IMR-90 (cell line): Measurements from ENCODE around the gene PRXL2B. TPM values are rescaled to one million over a fixed set of nuclear protein-coding genes. Genes with fewer than 3 reads are reported as not detected.

Source experiments
- ATAC-seq: fragments of 200-7000 bp; cut with Tn5 transposase; 2 replicates; pipeline ENCODE4 v1.9.1; 2020; ENCODE audit warnings: low read depth, mild to moderate bottlenecking, moderate library complexity
- BruUV-seq: library from RNA; stranded (reverse); fragments of 400-500 nt; replicated peaks from 2 replicates; lab custom pipeline; 2021; lab: Mats Ljungman, UMichigan
- CTCF ChIA-PET: fragments of 300-600 bp; formaldehyde crosslinking; extraction: SDS; loops from one replicate; lab custom pipeline; 2021; ENCODE audit warnings: antibody characterized with exemption; lab: Yijun Ruan, JAX
- POLR2A ChIA-PET: fragments of 300-600 bp; sonication (Branson Sonifier 250); formaldehyde crosslinking; loops from one replicate; lab custom pipeline; 2022; ENCODE audit warnings: antibody characterized with exemption; ENCODE audit not compliant: unreplicated experiment; lab: Charles Lee
- DNase-seq: peaks from one replicate; pipeline ENCODE4 v3.0.0; 2013
- H2AFZ ChIP-seq: replicated peaks from 2 replicates; pipeline ENCODE3; 2013; ENCODE audit warnings: low read length, mild to moderate bottlenecking; ENCODE audit not compliant: poor library complexity
- H2AK5ac ChIP-seq: 2 replicates; pipeline ENCODE4 v1.6.1; 2013; ENCODE audit warnings: low read depth, low read length, inconsistent platforms
- H2AK9ac ChIP-seq: replicated peaks from 2 replicates; pipeline ENCODE3; 2013; ENCODE audit warnings: mild to moderate bottlenecking, low read depth, low read length, moderate library complexity; ENCODE audit not compliant: poor library complexity
- H2BK120ac ChIP-seq: 2 replicates; pipeline ENCODE4 v1.6.1; 2013; ENCODE audit warnings: low read depth, low read length, inconsistent platforms
- H2BK15ac ChIP-seq: 3 replicates; pipeline ENCODE4 v1.6.1; 2013; ENCODE audit warnings: low read depth, low read length, inconsistent platforms
- H2BK20ac ChIP-seq: 2 replicates; pipeline ENCODE4 v1.6.1; 2013; ENCODE audit warnings: low read depth, mild to moderate bottlenecking, inconsistent platforms, low read length, moderate library complexity
- H2BK5ac ChIP-seq: 2 replicates; pipeline ENCODE4 v1.6.1; 2013; ENCODE audit warnings: mild to moderate bottlenecking, low read depth, low read length, inconsistent platforms; ENCODE audit not compliant: poor library complexity, severe bottlenecking
- H3K14ac ChIP-seq: replicated peaks from 2 replicates; pipeline ENCODE4 v1.6.1; 2013; ENCODE audit warnings: low read depth, low read length, inconsistent platforms
- H3K18ac ChIP-seq: 2 replicates; pipeline ENCODE4 v1.6.1; 2013; ENCODE audit warnings: low read depth, low read length, control low read depth
- H3K23ac ChIP-seq: 2 replicates; pipeline ENCODE4 v1.6.1; 2013; ENCODE audit warnings: low read depth, low read length, inconsistent platforms
- H3K27ac ChIP-seq: 2 replicates; pipeline ENCODE4 v1.5.1; 2013; ENCODE audit warnings: mild to moderate bottlenecking, control low read depth, low read length; ENCODE audit not compliant: insufficient read depth
- H3K27me3 ChIP-seq: 2 replicates; pipeline ENCODE4 v1.6.1; 2013; ENCODE audit warnings: low read length; ENCODE audit not compliant: control insufficient read depth, insufficient read depth
- H3K36me3 ChIP-seq: 2 replicates; pipeline ENCODE4 v1.6.1; 2013; ENCODE audit warnings: low read length, mixed read lengths; ENCODE audit not compliant: control insufficient read depth, insufficient read depth
- H3K4ac ChIP-seq: 2 replicates; pipeline ENCODE4 v1.6.1; 2013; ENCODE audit warnings: low read depth, low read length, inconsistent platforms
- H3K4me1 ChIP-seq: 2 replicates; pipeline ENCODE4 v1.6.1; 2013; ENCODE audit warnings: low read length, mixed read lengths; ENCODE audit not compliant: control insufficient read depth, insufficient read depth
- H3K4me2 ChIP-seq: 2 replicates; pipeline ENCODE4 v1.6.1; 2013; ENCODE audit warnings: low read depth, mild to moderate bottlenecking, control low read depth, low read length, moderate library complexity
- H3K4me3 ChIP-seq: 2 replicates; pipeline ENCODE4 v1.5.1; 2013; ENCODE audit warnings: low read depth, mild to moderate bottlenecking, control low read depth, low read length, moderate library complexity; ENCODE audit not compliant: insufficient read depth
- H3K56ac ChIP-seq: 2 replicates; pipeline ENCODE4 v1.6.1; 2013; ENCODE audit warnings: low read length, inconsistent platforms; ENCODE audit not compliant: insufficient read depth; ENCODE audit errors: extremely low read depth
- H3K79me1 ChIP-seq, 2 experiments: 2 replicates each; pipeline ENCODE4 v1.6.1; 2013; ENCODE audit warnings: low read length in 2 of 2, inconsistent platforms in 1 of 2, low read depth in 1 of 2
- H3K9ac ChIP-seq: 2 replicates; pipeline ENCODE4 v1.6.1; 2013; ENCODE audit warnings: low read depth, low read length, control low read depth
- H3K9me1 ChIP-seq: 2 replicates; pipeline ENCODE4 v1.6.1; 2013; ENCODE audit warnings: low read length, inconsistent platforms; ENCODE audit not compliant: insufficient read depth
- H3K9me3 ChIP-seq: 2 replicates; pipeline ENCODE4 v1.6.1; 2013; ENCODE audit warnings: low read length; ENCODE audit not compliant: control insufficient read depth, insufficient read depth
- H4K20me1 ChIP-seq: 2 replicates; pipeline ENCODE4 v1.6.1; 2013; ENCODE audit warnings: low read length, inconsistent platforms; ENCODE audit not compliant: insufficient read depth
- H4K5ac ChIP-seq: 2 replicates; pipeline ENCODE4 v1.6.1; 2013; ENCODE audit warnings: mild to moderate bottlenecking, low read depth, low read length, control low read depth
- H4K8ac ChIP-seq, 2 experiments: 2 replicates each; pipeline ENCODE4 v1.6.1; 2013; ENCODE audit warnings: low read depth in 2 of 2, low read length in 2 of 2, control low read depth in 1 of 2, inconsistent platforms in 1 of 2
- H4K91ac ChIP-seq: 2 replicates; pipeline ENCODE4 v1.6.1; 2013; ENCODE audit warnings: low read depth, low read length, inconsistent platforms; ENCODE audit not compliant: insufficient read depth
- BHLHE40 ChIP-seq: fragments of 150-350 bp; IDR thresholded peaks from 2 replicates; pipeline ENCODE4 v1.6.1; 2016; ENCODE audit warnings: mild to moderate bottlenecking, low read depth, low read length
- CEBPB ChIP-seq: IDR thresholded peaks from 2 replicates; pipeline ENCODE4 v1.6.1; 2012; ENCODE audit warnings: low read depth, low read length, improper control_type of control experiment
- CHD1 ChIP-seq: IDR thresholded peaks from 2 replicates; pipeline ENCODE4 v1.6.1; 2012; ENCODE audit warnings: low read depth, low read length, improper control_type of control experiment
- ELK1 ChIP-seq: fragments of 150-350 bp; IDR thresholded peaks from 2 replicates; pipeline ENCODE4 v1.6.1; 2016; ENCODE audit warnings: low read depth, mild to moderate bottlenecking, low read length, moderate library complexity, borderline replicate concordance
- FOS ChIP-seq: fragments of 150-350 bp; IDR thresholded peaks from 2 replicates; pipeline ENCODE4 v1.6.1; 2016; ENCODE audit warnings: low read depth, low read length
- MAFK ChIP-seq: IDR thresholded peaks from 2 replicates; pipeline ENCODE4 v1.6.1; 2012; ENCODE audit warnings: low read depth, low read length, improper control_type of control experiment
- MAZ ChIP-seq: IDR thresholded peaks from 2 replicates; pipeline ENCODE4 v1.6.1; 2012; ENCODE audit warnings: low read depth, mild to moderate bottlenecking, low read length, improper control_type of control experiment, moderate library complexity, borderline replicate concordance
- MXI1 ChIP-seq: IDR thresholded peaks from 2 replicates; pipeline ENCODE4 v1.6.1; 2012; ENCODE audit warnings: low read depth, mild to moderate bottlenecking, low read length, moderate library complexity, borderline replicate concordance
- NFE2L2 ChIP-seq: fragments of 150-350 bp; IDR thresholded peaks from 2 replicates; pipeline ENCODE4 v1.6.1; 2016; ENCODE audit warnings: low read depth, mild to moderate bottlenecking, low read length
- POLR2A ChIP-seq: IDR thresholded peaks from 2 replicates; pipeline ENCODE4 v1.6.1; 2012; ENCODE audit warnings: mild to moderate bottlenecking, low read depth, low read length
- RAD21 ChIP-seq: IDR thresholded peaks from 2 replicates; pipeline ENCODE4 v1.6.1; 2012; ENCODE audit warnings: low read length, improper control_type of control experiment
- RCOR1 ChIP-seq: IDR thresholded peaks from 2 replicates; pipeline ENCODE4 v1.6.1; 2012; ENCODE audit warnings: mild to moderate bottlenecking, low read length, improper control_type of control experiment; ENCODE audit not compliant: insufficient replicate concordance
- RFX5 ChIP-seq: IDR thresholded peaks from 2 replicates; pipeline ENCODE4 v1.8.0; 2012; ENCODE audit warnings: low read depth, mild to moderate bottlenecking, low read length, moderate library complexity
- SMC3 ChIP-seq: fragments of 150-350 bp; IDR thresholded peaks from 2 replicates; pipeline ENCODE4 v1.6.1; 2016; ENCODE audit warnings: low read depth, mild to moderate bottlenecking, antibody characterized with exemption, low read length, moderate library complexity
- WGBS, 2 experiments: methylation state at CpG; one replicate each; pipeline versions ENCODE4 v1.1.5 to v1.1.7; 2013; ENCODE audit warnings: missing lambda C conversion rate in 2 of 2; ENCODE audit not compliant: insufficient read length in 1 of 2; ENCODE audit errors: extremely low coverage in 2 of 2; 5-methylcytosine and 5-hydroxymethylcytosine counted together
- dilution Hi-C: fragments of 300-500 bp; cut with HindIII; formaldehyde crosslinking; loops from one replicate; pipeline ENCODE4 v1.14.3; 2018; ENCODE audit warnings: low sequenced_read_pairs; ENCODE audit not compliant: unreplicated experiment
- in situ Hi-C: fragments of 300-500 bp; cut with MboI; formaldehyde crosslinking; loops from 3 replicates; pipeline ENCODE4 v1.14.3; 2019; ENCODE audit warnings: low sequenced_read_pairs, inconsistent platforms, mixed read lengths
- intact Hi-C: fragments of 100-400 bp; cut with micrococcal nuclease; formaldehyde crosslinking; loops from 2 replicates; pipeline ENCODE4 v1.10.0; 2022
- polyA plus RNA-seq, 3 experiments: library from polyadenylated mRNA; depleted of rRNA; stranded (reverse); fragments of >200 nt; gene quantifications; 2 replicates each; pipeline ENCODE4 v1.2.3, GENCODE V29; 2012; ENCODE audit warnings: low replicate concordance in 1 of 3
- total RNA-seq: library from RNA; depleted of rRNA; stranded (reverse); fragments of >200 nt; gene quantifications from 2 replicates; pipeline ENCODE4 v1.2.3, GENCODE V29; 2012
- TF ChIP-seq, protein P1 (sequence below): conservative IDR thresholded peaks from 2 replicates; pipeline ENCODE4 v1.5.1; 2012; ENCODE audit warnings: mild to moderate bottlenecking, low read depth, low read length, improper control_type of control experiment
- TF ChIP-seq, protein P2 (sequence below): fragments of 150-350 bp; IDR thresholded peaks from 2 replicates; pipeline ENCODE4 v1.6.1; 2017; ENCODE audit warnings: mild to moderate bottlenecking, antibody characterized with exemption, low read length, low read depth

The PRXL2B gene
- total and polyA plus RNA-seq, 2 of the 4 experiments (the other 2 are of a cell fraction): 10.9 to 22.3 TPM

DNA sequence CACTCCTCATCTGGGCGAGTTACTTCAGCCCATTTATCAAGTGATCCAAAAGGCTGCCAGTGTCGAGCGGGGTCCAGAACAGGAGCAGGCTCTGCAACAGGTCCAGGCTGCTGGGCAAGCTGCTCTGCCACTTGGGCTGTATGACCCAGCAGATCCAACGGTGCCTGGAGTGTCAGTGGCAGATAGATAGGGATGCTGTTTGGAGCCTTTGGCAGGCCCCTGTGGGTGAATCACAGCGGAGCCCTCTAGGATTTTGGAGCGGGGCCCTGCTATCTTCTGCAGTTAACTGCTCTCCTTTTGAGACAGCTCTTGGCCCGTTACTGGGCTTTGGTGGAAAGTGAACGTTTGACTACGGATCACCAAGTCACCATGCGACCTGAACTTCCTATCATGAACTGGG, 38.7 kb downstream of the PRXL2B start:
- ATAC-seq (no peak), DNase-seq (no peak)
- Histone ChIP-seq H2BK5ac (no peak overlapping the region), H3K4me2 (no peak overlapping the region), H2BK20ac (no peak overlapping the region), H3K4me3 (no peak overlapping the region), H3K9me1 (no peaks in the 10 kb centered on the region), H3K23ac (no peak overlapping the region), H3K27ac (no peak overlapping the region), H3K18ac (no peak overlapping the region), H2BK120ac (no peak overlapping the region), H3K4ac (no peak overlapping the region), H2AK9ac (no peak overlapping the region), H4K20me1 (no peaks in the 10 kb centered on the region), H3K9me3 (no peaks in the 10 kb centered on the region), H3K27me3 (peaks cover 14% of the 10 kb centered on the region), H2AFZ (no peak overlapping the region), H3K9ac (no peak overlapping the region), H3K56ac (no peak overlapping the region), H3K36me3 (no peaks in the 10 kb centered on the region), H3K4me1 (no peaks in the 10 kb centered on the region), H2AK5ac (no peak overlapping the region), H3K14ac (no peak overlapping the region), H2BK15ac (no peak overlapping the region), H3K79me1 (no peaks in the 10 kb centered on the region), H4K8ac (no peak overlapping the region), H4K91ac (no peak overlapping the region), H4K5ac (no peak overlapping the region)
- intact Hi-C loops (no loop called here), in situ Hi-C loops (no loop called here), dilution Hi-C loops (no loop called here)
- no peak for TF ChIP-seq CHD1
- no peak for TF ChIP-seq NFE2L2
- no peak for TF ChIP-seq POLR2A
- no peak for TF ChIP-seq FOS
- TF ChIP-seq MAZ: no peak
- TF ChIP-seq, protein P1, sequence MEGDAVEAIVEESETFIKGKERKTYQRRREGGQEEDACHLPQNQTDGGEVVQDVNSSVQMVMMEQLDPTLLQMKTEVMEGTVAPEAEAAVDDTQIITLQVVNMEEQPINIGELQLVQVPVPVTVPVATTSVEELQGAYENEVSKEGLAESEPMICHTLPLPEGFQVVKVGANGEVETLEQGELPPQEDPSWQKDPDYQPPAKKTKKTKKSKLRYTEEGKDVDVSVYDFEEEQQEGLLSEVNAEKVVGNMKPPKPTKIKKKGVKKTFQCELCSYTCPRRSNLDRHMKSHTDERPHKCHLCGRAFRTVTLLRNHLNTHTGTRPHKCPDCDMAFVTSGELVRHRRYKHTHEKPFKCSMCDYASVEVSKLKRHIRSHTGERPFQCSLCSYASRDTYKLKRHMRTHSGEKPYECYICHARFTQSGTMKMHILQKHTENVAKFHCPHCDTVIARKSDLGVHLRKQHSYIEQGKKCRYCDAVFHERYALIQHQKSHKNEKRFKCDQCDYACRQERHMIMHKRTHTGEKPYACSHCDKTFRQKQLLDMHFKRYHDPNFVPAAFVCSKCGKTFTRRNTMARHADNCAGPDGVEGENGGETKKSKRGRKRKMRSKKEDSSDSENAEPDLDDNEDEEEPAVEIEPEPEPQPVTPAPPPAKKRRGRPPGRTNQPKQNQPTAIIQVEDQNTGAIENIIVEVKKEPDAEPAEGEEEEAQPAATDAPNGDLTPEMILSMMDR: no peak
- TF ChIP-seq, protein P2, sequence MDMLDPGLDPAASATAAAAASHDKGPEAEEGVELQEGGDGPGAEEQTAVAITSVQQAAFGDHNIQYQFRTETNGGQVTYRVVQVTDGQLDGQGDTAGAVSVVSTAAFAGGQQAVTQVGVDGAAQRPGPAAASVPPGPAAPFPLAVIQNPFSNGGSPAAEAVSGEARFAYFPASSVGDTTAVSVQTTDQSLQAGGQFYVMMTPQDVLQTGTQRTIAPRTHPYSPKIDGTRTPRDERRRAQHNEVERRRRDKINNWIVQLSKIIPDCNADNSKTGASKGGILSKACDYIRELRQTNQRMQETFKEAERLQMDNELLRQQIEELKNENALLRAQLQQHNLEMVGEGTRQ: no peak
- TF ChIP-seq BHLHE40: no peak
- no peak for TF ChIP-seq ELK1
- TF ChIP-seq MXI1: no peak
- no peak for TF ChIP-seq RCOR1
- no peak for TF ChIP-seq RAD21
- no peak for TF ChIP-seq MAFK
- no peak for TF ChIP-seq RFX5
- TF ChIP-seq SMC3: no peak
- no peak for TF ChIP-seq CEBPB
- WGBS, 2 experiments: 13% methylated on average over 3 of the region's 10 CpGs; no CpG with 5 or more reads in 1 of the 2 experiments
- no TSS peak for BruUV-seq
- POLR2A ChIA-PET: no interaction called here
- CTCF ChIA-PET: no interaction called here
